HG03457 (cell line): ENCODE results near the gene THBD.
"Not testable (repeated sequence)": the region's sequence is repeated elsewhere in the genome, so short reads cannot be mapped to it uniquely, and the experiment has no call there.

Experiments used
- ATAC-seq: cut with Tn5 transposase; IDR thresholded peaks from one replicate; pipeline ENCODE4 v1.9.1; 2021; ENCODE audit warnings: moderate number of reproducible peaks; ENCODE audit not compliant: unreplicated experiment

The THBD gene

DNA sequence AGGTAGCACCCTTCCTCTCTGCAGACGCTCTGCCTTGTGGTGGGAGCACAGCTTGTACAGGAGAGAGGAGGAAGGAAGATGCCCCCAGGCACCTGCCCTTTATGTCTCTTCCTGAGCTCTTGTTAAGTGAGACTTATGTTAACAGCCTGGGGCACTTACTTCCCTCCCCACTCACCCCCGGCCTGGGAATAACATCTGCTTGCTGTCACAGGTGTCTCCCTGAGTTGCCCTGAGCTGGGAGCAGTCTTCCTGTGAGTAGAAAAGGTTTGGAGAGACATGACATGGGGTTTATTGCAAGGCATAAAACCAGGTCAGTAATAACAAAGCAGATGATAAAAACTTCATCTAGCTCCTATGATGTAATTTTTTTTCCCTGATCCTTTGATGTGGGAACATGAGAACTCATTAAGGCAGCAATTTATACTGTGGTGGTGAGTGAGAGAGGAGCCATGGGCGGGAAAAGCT is 12.4 kb downstream of the THBD start:
- no peak for ATAC-seq

DNA sequence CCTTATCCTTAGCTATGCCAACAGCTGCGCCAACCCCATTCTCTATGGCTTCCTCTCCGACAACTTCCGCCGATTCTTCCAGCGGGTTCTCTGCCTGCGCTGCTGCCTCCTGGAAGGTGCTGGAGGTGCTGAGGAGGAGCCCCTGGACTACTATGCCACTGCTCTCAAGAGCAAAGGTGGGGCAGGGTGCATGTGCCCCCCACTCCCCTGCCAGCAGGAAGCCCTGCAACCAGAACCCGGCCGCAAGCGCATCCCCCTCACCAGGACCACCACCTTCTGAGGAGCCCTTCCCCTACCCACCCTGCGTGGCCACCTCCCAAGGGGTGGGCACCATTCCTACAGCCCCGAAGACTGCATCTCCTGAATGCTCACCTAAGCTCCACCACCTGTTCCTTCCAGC is 13.1 kb downstream of the THBD start:
- no peak for ATAC-seq

DNA sequence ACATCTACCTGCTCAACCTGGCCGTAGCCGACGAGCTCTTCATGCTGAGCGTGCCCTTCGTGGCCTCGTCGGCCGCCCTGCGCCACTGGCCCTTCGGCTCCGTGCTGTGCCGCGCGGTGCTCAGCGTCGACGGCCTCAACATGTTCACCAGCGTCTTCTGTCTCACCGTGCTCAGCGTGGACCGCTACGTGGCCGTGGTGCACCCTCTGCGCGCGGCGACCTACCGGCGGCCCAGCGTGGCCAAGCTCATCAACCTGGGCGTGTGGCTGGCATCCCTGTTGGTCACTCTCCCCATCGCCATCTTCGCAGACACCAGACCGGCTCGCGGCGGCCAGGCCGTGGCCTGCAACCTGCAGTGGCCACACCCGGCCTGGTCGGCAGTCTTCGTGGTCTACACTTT is 13.7 kb downstream of the THBD start:
- no peak for ATAC-seq

DNA sequence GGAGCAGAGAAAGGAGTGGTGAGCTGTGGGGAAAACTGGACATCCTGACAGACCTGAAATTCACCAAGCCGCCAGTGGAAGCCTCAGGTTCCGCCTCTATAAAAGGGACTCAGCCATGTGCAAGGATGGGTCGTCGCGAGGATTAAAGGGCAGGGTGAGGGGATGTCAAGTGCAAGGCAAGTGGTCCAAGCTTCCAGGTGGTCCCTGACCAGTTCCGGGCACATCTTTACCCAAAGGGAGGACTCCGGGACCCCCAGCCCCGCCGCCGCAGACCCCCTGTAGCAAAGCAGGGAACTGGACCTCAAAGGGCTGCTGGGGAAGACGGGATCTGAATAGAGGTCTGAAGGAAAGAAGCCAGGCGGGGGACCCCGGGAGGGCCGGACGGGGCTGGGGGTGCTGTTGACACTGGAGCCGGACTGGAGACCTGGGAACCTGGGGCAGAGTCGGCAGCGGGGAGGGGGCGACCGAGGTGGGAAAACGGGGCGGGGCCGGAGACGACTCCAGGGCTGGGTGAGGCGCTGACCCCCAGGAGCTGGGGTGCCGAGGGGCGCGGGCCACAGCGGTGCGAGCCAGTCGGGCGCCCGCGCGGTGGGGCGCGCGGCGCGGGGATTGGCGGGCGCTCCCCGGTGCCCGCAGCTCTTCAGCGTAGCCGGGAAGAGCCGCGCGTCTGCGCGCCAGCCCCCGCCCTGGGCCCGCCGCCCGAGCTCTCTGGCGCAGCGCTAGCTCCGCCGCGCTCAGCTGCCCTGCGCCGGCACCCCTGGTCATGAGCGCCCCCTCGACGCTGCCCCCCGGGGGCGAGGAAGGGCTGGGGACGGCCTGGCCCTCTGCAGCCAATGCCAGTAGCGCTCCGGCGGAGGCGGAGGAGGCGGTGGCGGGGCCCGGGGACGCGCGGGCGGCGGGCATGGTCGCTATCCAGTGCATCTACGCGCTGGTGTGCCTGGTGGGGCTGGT is 14.5 kb downstream of the THBD start, which contains the start of gene SSTR4:
Gene SSTR4, plus strand, starts transcription at position 592 of the 951 bp plus-strand sequence. Its CDS starts 172 bp downstream, at position 764.
- ATAC-seq: no peak

DNA sequence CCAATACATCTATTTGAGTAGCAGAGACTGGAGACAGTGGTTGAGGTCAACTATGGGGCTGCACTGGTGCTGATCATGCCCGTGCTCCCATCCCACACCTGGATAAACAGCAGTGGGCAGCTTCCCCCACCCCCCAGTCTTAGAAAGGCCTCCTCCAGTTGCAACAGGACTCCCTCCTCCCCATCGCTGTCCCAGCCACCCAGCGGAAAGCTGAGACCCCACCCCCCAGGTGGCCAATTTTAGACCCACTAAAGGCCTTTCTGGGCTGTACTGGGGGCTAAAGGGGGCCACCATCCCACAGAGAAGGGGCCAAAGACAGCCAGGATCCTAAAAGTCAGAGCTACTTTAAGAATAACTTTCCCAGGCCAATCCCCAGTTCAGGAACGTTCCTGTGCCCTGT is 15.6 kb downstream of the THBD start:
- no peak for ATAC-seq

DNA sequence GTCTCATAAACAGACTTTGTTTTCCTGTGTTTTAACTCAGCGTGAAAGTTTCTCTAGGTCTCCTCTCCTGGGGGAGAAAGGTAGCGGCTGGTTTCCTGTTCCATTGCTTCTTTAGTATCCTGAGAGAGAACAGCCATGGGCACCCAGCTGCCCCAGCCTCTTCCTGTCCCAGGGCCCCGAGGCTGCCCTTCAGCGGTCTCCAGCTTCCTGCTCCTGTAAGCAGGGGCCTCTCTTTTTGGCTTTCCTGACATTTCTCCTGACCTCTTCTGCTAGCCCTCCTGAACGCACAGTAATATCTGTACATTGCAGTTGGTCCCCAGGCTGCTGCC is 16.8 kb downstream of the THBD start:
- no peak for ATAC-seq

DNA sequence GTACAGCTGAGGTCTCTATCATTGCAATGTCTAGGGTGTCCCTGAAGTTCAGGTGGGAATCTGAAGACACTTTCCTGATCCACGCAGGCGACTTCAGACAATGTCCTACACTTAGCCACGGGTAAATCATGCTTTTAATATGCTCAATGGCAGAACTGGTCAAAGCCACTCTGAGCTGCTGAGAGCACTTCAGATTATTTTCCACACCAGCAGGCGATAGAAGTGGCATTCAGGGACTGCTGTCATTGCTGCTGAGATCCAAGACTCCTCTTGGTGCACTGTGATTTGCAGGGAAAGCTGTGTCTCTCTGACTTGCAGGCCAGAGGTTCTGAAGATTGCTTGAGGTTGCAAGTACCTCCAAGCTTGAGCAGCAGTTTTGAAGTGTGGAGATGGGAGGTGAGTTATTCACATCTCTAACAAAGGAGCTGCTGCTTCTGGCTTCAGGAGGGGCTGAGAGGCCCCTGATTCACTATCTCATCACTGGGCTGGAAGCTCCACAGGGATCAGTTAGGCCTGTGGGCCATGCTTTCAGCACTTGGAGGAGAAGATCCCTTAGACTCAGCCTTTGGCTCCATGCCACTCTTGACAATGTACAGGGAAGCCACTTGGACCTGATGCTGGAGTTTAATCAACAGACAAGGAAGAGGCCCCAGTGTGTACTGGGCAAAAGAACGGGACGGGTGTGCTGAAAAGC is 17.3 kb downstream of the THBD start:
- ATAC-seq: no peak

DNA sequence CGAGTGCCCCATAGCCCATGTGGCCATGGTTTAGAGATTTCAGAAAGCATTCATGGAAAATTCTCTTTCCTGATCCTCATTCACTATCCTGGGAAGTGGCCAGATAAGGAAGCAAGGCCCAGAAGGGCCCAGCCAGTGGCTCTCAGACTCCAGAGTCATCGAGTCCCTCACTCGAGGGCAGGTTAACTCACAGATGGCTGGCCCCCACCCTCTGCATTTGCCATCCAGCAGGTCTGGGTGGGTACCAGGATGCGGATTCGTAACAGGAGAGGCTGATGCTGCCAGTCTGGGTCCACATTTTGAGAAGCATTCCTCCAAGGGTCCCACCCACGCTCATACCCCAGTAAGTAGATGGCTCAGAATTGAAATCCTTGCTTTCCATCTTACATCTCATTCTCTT is 18.1 kb downstream of the THBD start:
- ATAC-seq: no peak

DNA sequence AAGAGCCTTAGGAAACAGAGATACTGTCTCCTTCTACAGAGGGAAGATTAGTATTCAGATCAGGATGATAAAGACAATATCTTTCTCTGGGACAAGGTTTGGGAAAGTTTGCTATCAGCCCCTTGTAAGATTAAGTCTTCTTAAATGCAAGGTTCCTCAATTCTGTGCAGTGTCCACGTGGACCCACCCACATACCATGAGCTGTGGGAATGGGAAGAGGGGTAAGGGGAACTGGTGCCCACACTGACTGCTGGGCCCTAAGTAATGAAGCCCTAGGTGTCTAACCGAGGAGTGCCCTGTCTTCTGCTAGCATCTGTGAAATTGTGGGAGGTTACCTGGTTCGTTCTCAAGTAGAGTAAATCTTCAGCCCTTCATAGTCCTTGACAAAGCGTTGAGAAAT is 20.1 kb downstream of the THBD start:
- no peak for ATAC-seq

DNA sequence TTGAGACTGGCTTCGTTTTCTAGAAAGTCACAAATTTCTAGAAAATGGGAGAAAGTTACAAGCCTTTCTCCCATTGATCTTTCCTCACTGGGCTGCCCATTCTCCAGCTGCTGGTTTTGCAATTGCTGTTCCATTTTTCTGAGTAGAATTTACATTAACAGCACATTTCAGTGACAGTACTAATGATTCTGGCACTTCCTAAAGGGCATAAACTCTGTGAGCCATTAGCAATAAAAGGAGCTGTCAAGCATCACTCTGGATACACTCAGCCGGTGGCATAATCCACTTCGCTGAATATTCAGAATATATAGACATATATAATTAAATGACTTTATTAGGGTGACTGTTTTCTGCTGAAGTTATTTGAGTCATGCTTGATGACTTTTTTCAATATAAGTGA is 21.1 kb downstream of the THBD start:
- ATAC-seq: no peak

DNA sequence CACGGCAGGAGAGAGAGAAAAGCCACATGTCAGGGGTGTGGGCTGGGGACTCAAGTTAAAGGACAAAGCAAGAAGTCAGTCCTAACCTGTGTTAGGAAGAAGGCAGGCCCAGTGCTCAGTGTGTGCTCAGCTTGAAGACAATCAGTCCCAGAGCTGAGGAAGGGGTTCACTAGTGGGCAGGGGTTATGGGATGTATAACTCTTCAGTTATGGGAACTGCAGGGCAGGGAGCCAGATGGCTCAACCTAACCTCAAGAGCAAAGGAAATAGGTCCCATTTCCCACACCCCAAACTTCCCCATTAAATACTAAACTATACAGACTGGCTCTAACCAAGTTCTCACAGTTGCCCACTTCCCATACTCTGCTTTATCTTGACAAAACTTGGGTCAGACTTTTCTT is 21.8 kb downstream of the THBD start:
- ATAC-seq: no peak

DNA sequence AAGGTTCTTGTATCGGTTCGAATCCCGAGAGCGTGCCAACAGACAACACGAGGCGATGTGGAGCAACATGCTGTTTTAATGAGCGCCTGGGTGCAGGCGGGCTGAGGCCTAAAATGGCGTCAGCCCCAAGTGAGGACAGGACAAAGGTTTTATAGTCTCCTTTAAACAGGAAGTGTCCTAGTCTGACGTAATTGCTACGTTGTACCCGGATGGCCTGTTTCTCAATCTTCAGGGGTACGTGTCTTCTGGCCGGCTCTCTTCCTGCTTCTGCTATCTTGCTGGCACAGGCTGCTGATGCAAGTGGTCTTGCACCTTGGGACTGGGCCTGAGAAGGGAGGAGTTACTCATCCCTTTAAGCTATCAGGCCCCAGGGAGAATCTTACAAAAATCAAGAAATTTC is 24.0 kb downstream of the THBD start:
- not testable (repeated sequence) for ATAC-seq

DNA sequence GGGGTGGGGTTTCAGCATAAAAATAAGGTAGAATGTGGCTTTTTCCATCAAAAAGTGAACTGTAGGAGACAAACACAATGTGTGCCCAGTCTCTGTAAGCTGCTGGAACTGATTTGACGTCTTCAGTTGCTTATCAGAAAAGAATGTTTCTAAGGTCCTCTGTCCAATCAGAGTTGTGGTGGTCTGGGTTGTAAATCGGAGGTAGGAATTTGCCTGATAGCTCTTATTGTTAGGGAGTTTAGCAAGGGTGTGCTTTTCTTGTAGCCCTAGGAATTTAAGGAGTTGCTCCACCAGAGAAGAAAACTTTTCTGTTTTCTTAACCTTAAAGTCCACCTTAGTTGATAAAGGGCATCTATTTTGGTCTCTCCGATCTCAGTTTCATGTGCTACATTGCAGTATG is 24.8 kb downstream of the THBD start:
- ATAC-seq: no peak

DNA sequence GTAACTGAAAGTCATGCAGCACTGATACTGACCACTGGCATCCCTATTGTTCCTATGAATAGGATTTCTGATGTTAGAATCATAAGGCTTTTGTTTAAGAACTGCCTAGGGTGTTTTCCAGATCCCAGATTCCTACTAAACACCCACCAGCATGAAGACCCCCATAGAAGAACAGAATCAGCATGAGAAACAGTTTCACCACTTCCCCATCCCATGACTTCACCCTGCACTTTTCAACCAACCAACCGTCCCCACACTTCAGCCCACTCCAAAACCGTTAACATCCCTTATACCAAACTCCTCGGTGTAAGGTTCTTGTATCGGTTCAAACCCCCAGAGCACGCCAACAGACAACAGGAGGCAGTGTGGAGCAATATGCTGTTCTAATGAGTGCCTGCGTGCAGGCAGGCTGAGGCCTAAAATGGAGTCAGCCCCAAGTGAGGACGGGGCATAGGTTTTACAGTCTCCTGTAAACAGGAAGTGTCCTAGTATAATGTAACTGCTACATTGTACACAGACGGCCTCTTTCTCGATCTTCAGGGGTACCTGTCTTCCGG is 25.8 kb downstream of the THBD start:
- no peak for ATAC-seq

DNA sequence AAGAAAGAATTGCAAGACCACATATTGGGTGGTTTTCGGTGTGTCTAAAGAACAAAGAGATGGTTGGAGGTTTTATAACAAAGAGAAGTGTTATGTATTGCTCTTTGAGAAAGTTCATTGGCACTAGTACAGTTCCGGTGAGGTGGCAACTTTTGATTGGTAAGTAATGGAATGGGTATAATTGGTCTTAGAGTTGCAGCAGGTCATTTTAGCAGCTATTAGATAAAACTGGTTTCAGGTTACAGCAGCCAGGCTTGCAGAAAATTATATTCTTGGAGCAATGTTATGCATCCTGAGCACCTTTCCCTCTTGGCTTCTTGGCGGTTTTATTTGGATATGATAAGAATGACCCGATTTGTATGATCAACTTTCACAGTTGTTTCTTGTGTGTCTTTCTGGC is 26.6 kb downstream of the THBD start:
- ATAC-seq: no peak

DNA sequence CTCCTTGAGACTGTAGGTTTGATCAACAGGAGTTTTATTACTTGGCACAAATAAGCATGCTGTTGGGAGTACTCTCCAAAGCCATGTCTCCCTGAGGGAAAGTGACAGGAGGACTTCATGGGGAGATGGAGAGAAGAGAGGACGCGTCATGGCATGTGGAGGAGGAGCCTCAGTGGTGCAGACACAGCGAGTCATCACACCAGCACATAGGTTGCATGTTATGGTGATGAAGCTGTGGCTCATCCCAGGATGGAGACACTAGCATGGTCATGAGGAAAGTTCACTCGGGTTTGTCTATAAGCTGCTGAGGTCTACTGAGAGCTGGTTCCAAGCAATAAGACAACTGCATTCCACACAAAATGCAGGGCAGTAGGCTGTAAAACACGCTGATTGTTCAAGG is 27.5 kb downstream of the THBD start:
- no peak for ATAC-seq

DNA sequence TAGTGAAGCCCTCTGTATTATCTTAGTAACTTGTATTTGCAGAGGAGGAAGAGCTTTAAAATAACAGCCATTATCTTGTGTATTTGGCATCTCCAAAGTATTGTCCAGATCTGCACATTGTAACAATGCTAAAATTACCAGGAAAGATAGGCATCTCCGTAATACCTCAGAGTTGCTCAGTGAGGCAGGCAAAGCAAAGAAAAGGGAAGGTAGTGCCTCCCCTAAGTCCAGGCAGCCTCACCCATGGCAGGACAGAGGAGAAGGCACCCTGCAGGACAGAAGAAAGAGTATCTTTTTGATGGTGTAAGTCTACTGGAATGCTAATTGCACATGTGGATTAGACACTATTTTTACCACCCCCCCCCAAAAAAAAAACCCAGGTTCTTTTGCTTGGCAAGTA is 27.9 kb downstream of the THBD start:
- no peak for ATAC-seq

DNA sequence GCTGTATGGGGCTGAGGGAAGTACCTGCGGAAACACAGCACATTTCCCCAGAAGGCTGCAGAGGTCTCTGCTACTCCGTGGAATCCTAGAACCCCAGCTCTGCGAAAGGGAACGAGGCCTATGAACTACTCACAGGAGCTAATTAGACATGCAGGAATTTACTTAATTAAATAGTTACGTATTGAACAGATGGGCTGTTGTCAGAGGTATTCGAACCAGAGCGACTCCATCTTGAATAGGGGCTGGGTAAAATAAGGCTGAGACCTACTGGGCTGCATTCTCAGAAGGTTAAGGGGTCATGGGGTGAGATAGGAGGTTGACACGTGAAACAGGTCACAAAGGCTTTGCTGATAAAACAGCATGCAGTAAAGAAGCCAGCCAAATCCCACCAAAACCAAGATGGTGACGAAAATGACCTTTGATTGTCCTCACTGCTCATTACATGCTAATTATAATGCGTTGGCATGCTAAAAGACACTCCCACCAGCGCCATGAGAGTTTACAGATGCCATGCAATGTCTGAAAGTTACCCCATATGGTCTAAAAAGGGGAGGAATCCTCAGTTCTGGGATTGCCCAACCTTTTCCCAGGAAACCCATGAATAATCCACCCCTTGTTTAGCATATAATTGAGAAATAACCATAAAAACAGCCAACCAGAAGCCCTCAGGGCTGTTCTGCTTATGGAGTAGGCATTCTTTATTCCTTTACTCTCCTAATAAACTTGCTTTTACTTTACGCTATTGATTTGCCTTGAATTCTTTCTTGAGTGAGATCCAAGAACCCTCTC is 29.0 kb downstream of the THBD start:
- ATAC-seq: no peak

DNA sequence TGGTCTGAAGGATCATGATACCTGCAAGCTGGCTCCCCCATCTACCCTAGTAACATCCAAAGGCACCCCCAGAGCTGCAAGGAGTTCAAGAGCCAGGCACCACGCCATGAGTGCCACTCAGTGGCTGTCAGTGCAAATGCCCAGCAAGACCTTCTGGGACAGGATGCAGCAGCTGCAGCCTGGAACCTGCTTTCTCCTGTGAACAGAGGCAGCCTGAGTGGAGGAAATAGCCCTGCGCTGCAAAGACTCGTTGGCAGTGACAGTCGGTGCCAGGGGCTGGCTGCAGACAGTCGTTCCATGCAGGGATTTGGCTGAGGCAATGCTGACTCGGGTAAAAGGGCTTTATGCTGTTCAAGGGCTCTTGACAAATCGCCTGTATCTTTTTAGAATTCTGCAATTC is 30.1 kb downstream of the THBD start:
- no peak for ATAC-seq

DNA sequence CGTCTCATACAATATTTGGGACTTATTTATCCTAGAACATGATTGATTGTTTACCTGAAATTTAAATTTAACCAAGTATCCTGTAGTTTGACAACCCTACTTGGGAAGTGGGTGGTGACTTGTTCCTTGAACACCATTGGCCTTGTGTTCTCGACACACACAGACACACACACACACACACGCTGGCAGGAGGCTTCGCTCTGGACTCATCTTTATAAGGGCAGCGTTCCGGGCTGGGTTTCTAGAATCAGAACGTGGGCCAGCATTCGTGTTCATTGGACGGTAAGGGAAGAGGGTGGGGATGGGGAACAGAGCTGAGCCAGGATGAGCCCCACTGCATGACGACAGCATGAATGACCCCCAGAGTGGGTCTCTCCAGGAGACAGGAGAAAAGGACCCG is 30.5 kb downstream of the THBD start:
- no peak for ATAC-seq

DNA sequence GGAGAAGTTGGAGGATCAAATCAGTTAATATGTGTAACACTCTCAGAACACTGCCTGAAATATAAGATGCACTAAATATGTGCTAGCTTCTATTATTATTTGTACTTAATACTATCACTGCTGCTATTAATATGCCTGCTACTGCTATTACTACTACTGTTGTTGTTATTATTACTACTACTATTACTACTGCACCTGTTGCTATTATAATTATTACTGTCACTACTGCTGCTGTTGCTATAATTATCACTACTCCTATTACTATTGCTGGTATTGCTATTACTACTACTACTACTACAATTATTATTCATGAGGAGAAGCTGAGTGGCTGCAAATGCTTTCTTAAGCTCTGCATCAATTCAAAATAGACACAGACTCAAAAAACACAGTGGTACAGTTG is 31.0 kb downstream of the THBD start:
- no peak for ATAC-seq
